Activated effector memory CD4-positive, alpha-beta T cell treated with Interleukin-2 at 50 U/mL for 16 hours (primary cell): ENCODE data around the gene CYP4A22.
A peak's percentile ranks its signal among the peaks of the same experiment; 100 is the strongest.
"Not testable (repeated sequence)": the region's sequence is repeated elsewhere in the genome, so short reads cannot be mapped to it uniquely, and the experiment has no call there.

Source experiments
- DNase-seq: peaks from one replicate; pipeline ENCODE4 v3.0.0-alpha.2; 2020

The CYP4A22 gene

GRCh38 chr1:47157957-47158356 is 20.7 kb downstream of the CYP4A22 start:
- DNase-seq = not testable (repeated sequence)

- no peak for DNase-seq
These were observed 23.5 kb downstream of the CYP4A22 start for GRCh38 chr1:47160716-47161115.

GRCh38 chr1:47161298-47162040 is 24.2 kb downstream of the CYP4A22 start:
- no peak for DNase-seq

GRCh38 chr1:47164552-47164951 is 27.3 kb downstream of the CYP4A22 start:
- DNase-seq = no peak

- DNase-seq = no peak
These were observed 35.5 kb downstream of the CYP4A22 start for GRCh38 chr1:47172782-47173181.

GRCh38 chr1:47174656-47175020 is 37.4 kb downstream of the CYP4A22 start:
- no peak for DNase-seq

GRCh38 chr1:47175227-47175934 is 38.1 kb downstream of the CYP4A22 start:
- no peak for DNase-seq

- no peak for DNase-seq
These were observed 40.8 kb downstream of the CYP4A22 start for GRCh38 chr1:47178020-47178419.

GRCh38 chr1:47178654-47179016 is 41.4 kb downstream of the CYP4A22 start:
- DNase-seq = no peak

- peak; percentile 53 for DNase-seq
These were observed 42.1 kb downstream of the CYP4A22 start for GRCh38 chr1:47179017-47179987.

- DNase-seq = no peak
These were observed 42.8 kb downstream of the CYP4A22 start for GRCh38 chr1:47179988-47180563.

GRCh38 chr1:47180603-47181094 is 43.4 kb downstream of the CYP4A22 start:
- DNase-seq = no peak

- no peak for DNase-seq
These were observed 44.1 kb downstream of the CYP4A22 start for GRCh38 chr1:47181095-47181954.

GRCh38 chr1:47181955-47182675 is 44.9 kb downstream of the CYP4A22 start:
- no peak for DNase-seq

GRCh38 chr1:47182676-47183235 is 45.5 kb downstream of the CYP4A22 start:
- no peak for DNase-seq

- no peak for DNase-seq
These were observed 46.3 kb downstream of the CYP4A22 start for GRCh38 chr1:47183308-47184089.

GRCh38 chr1:47184090-47184821 is 47.0 kb downstream of the CYP4A22 start:
- DNase-seq = no peak

GRCh38 chr1:47184822-47185677 is 47.8 kb downstream of the CYP4A22 start:
- no peak for DNase-seq
